Keratinocyte (primary cell): ENCODE data around the gene HERC3. TPM values are rescaled to one million over a fixed set of nuclear protein-coding genes. Genes with fewer than 3 reads are reported as not detected.

Experiments
- DNase-seq: peaks from one replicate; pipeline ENCODE4 v3.0.0-alpha.2; 2011; ENCODE audit warnings: low read depth, missing footprints, low spot score
- FAIRE-seq: peaks from 2 replicates; lab custom pipeline; 2011; peaks lifted over from hg19 to GRCh38; lab: Jason Lieb, UNC
- H2AFZ ChIP-seq: 2 replicates; pipeline ENCODE4 v1.6.0; 2012; ENCODE audit warnings: low read length, control low read depth, inconsistent platforms; ENCODE audit not compliant: control insufficient read depth
- H3K27ac ChIP-seq: 2 replicates; pipeline ENCODE4 v1.5.1; 2011; ENCODE audit warnings: low read length; ENCODE audit not compliant: control insufficient read depth, insufficient read depth
- H3K27me3 ChIP-seq: 3 replicates; pipeline ENCODE4 v1.6.0; 2011; ENCODE audit warnings: low read length; ENCODE audit not compliant: control insufficient read depth, insufficient read depth; ENCODE audit errors: extremely low read depth
- H3K36me3 ChIP-seq, 2 experiments: 2 replicates in 1 of 2; 3 replicates in 1 of 2; pipeline ENCODE4 v1.5.1; 2011; ENCODE audit warnings: low read length in 2 of 2, mild to moderate bottlenecking in 1 of 2; ENCODE audit not compliant: control insufficient read depth in 2 of 2, insufficient read depth in 2 of 2; ENCODE audit errors: extremely low read depth in 1 of 2
- H3K4me1 ChIP-seq: 3 replicates; pipeline ENCODE4 v1.5.1; 2011; ENCODE audit warnings: low read length; ENCODE audit not compliant: control insufficient read depth, insufficient read depth; ENCODE audit errors: extremely low read depth
- H3K4me2 ChIP-seq: 3 replicates; pipeline ENCODE4 v1.6.0; 2011; ENCODE audit warnings: low read depth, low read length; ENCODE audit not compliant: control insufficient read depth, insufficient read depth; ENCODE audit errors: extremely low read depth
- H3K4me3 ChIP-seq, 3 experiments: fragments of 200-600 bp in 1 of 3; sonication (generic) in 1 of 3; 2 replicates in 2 of 3; 3 replicates in 1 of 3; pipeline ENCODE4 v1.5.1; 2011 to 2016; ENCODE audit warnings: low read length in 3 of 3, mild to moderate bottlenecking in 3 of 3, control low read depth in 2 of 3, inconsistent platforms in 1 of 3, low read depth in 1 of 3, mixed read lengths in 1 of 3, mixed run types in 1 of 3, moderate library complexity in 1 of 3; ENCODE audit not compliant: control insufficient read depth in 2 of 3, insufficient read depth in 2 of 3; ENCODE audit errors: extremely low read depth in 1 of 3
- H3K79me2 ChIP-seq: 2 replicates; pipeline ENCODE4 v1.6.0; 2012; ENCODE audit warnings: low read length; ENCODE audit not compliant: control insufficient read depth, insufficient read depth
- H3K9ac ChIP-seq: 3 replicates; pipeline ENCODE4 v1.6.0; 2011; ENCODE audit warnings: low read length; ENCODE audit not compliant: control insufficient read depth, insufficient read depth; ENCODE audit errors: extremely low read depth
- H3K9me1 ChIP-seq: 3 replicates; pipeline ENCODE4 v1.6.0; 2011; ENCODE audit warnings: low read length; ENCODE audit not compliant: control insufficient read depth, insufficient read depth; ENCODE audit errors: extremely low read depth
- H3K9me3 ChIP-seq: 2 replicates; pipeline ENCODE4 v1.5.1; 2012; ENCODE audit warnings: low read depth, low read length; ENCODE audit not compliant: control insufficient read depth
- H4K20me1 ChIP-seq: 3 replicates; pipeline ENCODE4 v1.6.0; 2011; ENCODE audit warnings: low read length; ENCODE audit not compliant: control insufficient read depth, insufficient read depth; ENCODE audit errors: extremely low read depth
- EZH2 ChIP-seq: IDR thresholded peaks from one replicate; pipeline ENCODE4 v1.6.1; 2012; ENCODE audit warnings: inconsistent platforms, mild to moderate bottlenecking, low read length, moderate library complexity
- dilution Hi-C: fragments of 300-500 bp; cut with MboI; formaldehyde crosslinking; loops from one replicate; pipeline ENCODE4 v1.7.0; 2020; ENCODE audit warnings: low sequenced_read_pairs; ENCODE audit not compliant: extremely low pct_ligation_motif_present
- polyA plus RNA-seq, 5 experiments: library from polyadenylated mRNA; depleted of rRNA in 3 of 5; stranded (reverse) in 3 of 5; stranded (forward) in 1 of 5; unstranded in 1 of 5; fragments of >200 nt; gene quantifications; 1 replicate in 1 of 5; 2 replicates in 3 of 5; 3 replicates in 1 of 5; pipeline versions ENCODE4 v1.2.1 to v1.2.3, GENCODE V29; 2011 to 2012; ENCODE audit warnings: missing spikeins in 2 of 5, low read depth in 1 of 5, low replicate concordance in 1 of 5
- small RNA-seq, 3 experiments: library from RNA; depleted of rRNA; stranded (forward); fragments of <200 nt; gene quantifications; one replicate each; pipeline ENCODE3, GENCODE V24; 2012; ENCODE audit warnings: low read depth in 3 of 3, low replicate concordance in 1 of 3; ENCODE audit not compliant: insufficient read length in 3 of 3
- TF ChIP-seq, protein P1 (sequence below), 3 experiments: IDR thresholded peaks in 1 of 3; conservative IDR thresholded peaks in 1 of 3; optimal IDR thresholded peaks in 1 of 3; 2 replicates in 2 of 3; 3 replicates in 1 of 3; pipeline versions ENCODE3 to v1.5.1; 2011; ENCODE audit warnings: low read length in 3 of 3, mild to moderate bottlenecking in 3 of 3, moderate library complexity in 2 of 3, control low read depth in 1 of 3, inconsistent platforms in 1 of 3; ENCODE audit not compliant: insufficient read depth in 2 of 3; ENCODE audit errors: extremely low read depth in 1 of 3

The HERC3 gene
- polyA plus RNA-seq, 1 donor (not counting 4 experiments of a cell fraction or from before 2014, with no cell fraction given): 26.3 TPM

DNA sequence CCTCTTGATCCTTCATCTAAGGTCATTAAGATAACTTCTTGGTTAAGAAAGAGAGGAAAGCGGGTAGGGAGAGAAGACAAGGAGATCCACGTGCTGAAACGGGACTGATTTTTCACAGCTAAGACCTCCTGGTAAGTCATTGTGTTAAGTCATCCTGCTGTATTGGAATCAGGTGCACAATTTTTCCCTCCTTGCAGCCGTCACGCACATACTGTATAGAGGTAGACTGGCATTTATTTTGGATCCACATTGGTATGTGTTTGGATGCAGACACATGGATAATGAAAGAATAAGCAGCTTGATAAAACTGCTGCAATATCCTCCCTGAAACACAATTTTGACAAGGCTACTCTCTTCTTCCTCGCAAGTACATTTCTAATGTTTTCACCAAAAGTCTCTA, 165.5 kb downstream of the HERC3 start:
- H3K4me3 ChIP-seq: no peak overlapping the region
- no peaks in the 10 kb centered on the region for H3K36me3 ChIP-seq

More for the DNA sequence above, 165.5 kb downstream of the HERC3 start:
- Histone ChIP-seq H2AFZ (no peak overlapping the region), H3K9me3 (no peaks in the 10 kb centered on the region), H3K27me3 (no peaks in the 10 kb centered on the region), H3K9me1 (no peaks in the 10 kb centered on the region), H3K27ac (no peak overlapping the region), H3K4me1 (no peaks in the 10 kb centered on the region), H3K9ac (no peak overlapping the region), H3K79me2 (no peaks in the 10 kb centered on the region), H4K20me1 (no peaks in the 10 kb centered on the region), H3K4me2 (no peak overlapping the region)
- TF ChIP-seq, protein P1, sequence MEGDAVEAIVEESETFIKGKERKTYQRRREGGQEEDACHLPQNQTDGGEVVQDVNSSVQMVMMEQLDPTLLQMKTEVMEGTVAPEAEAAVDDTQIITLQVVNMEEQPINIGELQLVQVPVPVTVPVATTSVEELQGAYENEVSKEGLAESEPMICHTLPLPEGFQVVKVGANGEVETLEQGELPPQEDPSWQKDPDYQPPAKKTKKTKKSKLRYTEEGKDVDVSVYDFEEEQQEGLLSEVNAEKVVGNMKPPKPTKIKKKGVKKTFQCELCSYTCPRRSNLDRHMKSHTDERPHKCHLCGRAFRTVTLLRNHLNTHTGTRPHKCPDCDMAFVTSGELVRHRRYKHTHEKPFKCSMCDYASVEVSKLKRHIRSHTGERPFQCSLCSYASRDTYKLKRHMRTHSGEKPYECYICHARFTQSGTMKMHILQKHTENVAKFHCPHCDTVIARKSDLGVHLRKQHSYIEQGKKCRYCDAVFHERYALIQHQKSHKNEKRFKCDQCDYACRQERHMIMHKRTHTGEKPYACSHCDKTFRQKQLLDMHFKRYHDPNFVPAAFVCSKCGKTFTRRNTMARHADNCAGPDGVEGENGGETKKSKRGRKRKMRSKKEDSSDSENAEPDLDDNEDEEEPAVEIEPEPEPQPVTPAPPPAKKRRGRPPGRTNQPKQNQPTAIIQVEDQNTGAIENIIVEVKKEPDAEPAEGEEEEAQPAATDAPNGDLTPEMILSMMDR (optimal IDR thresholded peaks at IDR 0.05 in 1 of 3, IDR thresholded peaks at IDR 0.05 in 1 of 3, conservative IDR thresholded peaks at IDR 0.05 in 1 of 3; ENCODE audit: extremely low read depth in 1 of 3, insufficient read depth in 2 of 3, low read length in 3 of 3): no peak
- no peak for TF ChIP-seq EZH2
- DNase-seq: no peak
- no peak for FAIRE-seq
- dilution Hi-C loops: no loop called here

Small RNA genes within 50 kb of the gene (small RNA-seq; reads per million reads assigned to genes)
- gene RF02115: 0 reads per million in 3 experiments
- gene RNU6-33P: 0 reads per million in 3 experiments

Other genes with a start within 250 kb of the HERC3 start
- 33.9 to 36.0 TPM (median 34.1 TPM) in 3 replicates for gene HERC6, start 213.6 kb upstream of the HERC3 start, polyA plus RNA-seq
- 1.8 to 3.4 TPM (median 2.7 TPM) in 3 replicates for gene HERC5, start 135.4 kb upstream of the HERC3 start, polyA plus RNA-seq
- gene PYURF, start 68.7 kb upstream of the HERC3 start, polyA plus RNA-seq: 55.4 to 95.6 TPM (median 71.5 TPM) in 3 replicates
- 0.89 to 1.8 TPM (median 1.0 TPM) in 3 replicates for gene NAP1L5, start 105.3 kb downstream of the HERC3 start, polyA plus RNA-seq